HG03025 (cell line): ENCODE results near the gene MYLK4.

Experiments used
- ATAC-seq: cut with Tn5 transposase; IDR thresholded peaks from one replicate; pipeline ENCODE4 v1.9.1; 2021; ENCODE audit warnings: mild to moderate bottlenecking, moderate library complexity; ENCODE audit not compliant: unreplicated experiment, low FRiP score

Gene MYLK4

GRCh38 chr6:2738373-2738979 lies 12.2 kb downstream of the MYLK4 start:
- no peak for ATAC-seq

GRCh38 chr6:2737885-2738284 lies 12.8 kb downstream of the MYLK4 start:
- no peak for ATAC-seq

GRCh38 chr6:2734488-2735166 lies 16.1 kb downstream of the MYLK4 start:
- no peak for ATAC-seq

GRCh38 chr6:2733736-2734480 lies 16.8 kb downstream of the MYLK4 start:
- ATAC-seq = no peak

GRCh38 chr6:2733324-2733723 lies 17.4 kb downstream of the MYLK4 start:
- ATAC-seq = no peak

- no peak for ATAC-seq
Measured at GRCh38 chr6:2732503-2733089, 18.1 kb downstream of the MYLK4 start.

GRCh38 chr6:2731281-2731909 lies 19.3 kb downstream of the MYLK4 start:
- no peak for ATAC-seq

GRCh38 chr6:2730353-2731107 lies 20.2 kb downstream of the MYLK4 start:
- ATAC-seq = no peak

GRCh38 chr6:2729921-2730320 lies 20.8 kb downstream of the MYLK4 start:
- no peak for ATAC-seq

- no peak for ATAC-seq
Measured at GRCh38 chr6:2725999-2726567, 24.6 kb downstream of the MYLK4 start.

- ATAC-seq = no peak
Measured at GRCh38 chr6:2725364-2725988, 25.2 kb downstream of the MYLK4 start.

GRCh38 chr6:2721219-2721618 lies 29.5 kb downstream of the MYLK4 start:
- ATAC-seq = no peak

GRCh38 chr6:2719093-2719455 lies 31.6 kb downstream of the MYLK4 start:
- no peak for ATAC-seq

GRCh38 chr6:2718334-2719092 lies 32.2 kb downstream of the MYLK4 start:
- ATAC-seq = no peak

GRCh38 chr6:2716936-2717700 lies 33.6 kb downstream of the MYLK4 start:
- no peak for ATAC-seq

- ATAC-seq = no peak
Measured at GRCh38 chr6:2715737-2716136, 35.0 kb downstream of the MYLK4 start.

GRCh38 chr6:2714111-2714895 lies 36.4 kb downstream of the MYLK4 start:
- ATAC-seq = no peak
